ENCODE data around the gene C1RL. TPM values are rescaled to one million over a fixed set of nuclear protein-coding genes. Genes with fewer than 3 reads are reported as not detected.

The C1RL gene
- total RNA-seq, 2 donors from 2014 or later = 14.0 to 30.6 TPM

DNA sequence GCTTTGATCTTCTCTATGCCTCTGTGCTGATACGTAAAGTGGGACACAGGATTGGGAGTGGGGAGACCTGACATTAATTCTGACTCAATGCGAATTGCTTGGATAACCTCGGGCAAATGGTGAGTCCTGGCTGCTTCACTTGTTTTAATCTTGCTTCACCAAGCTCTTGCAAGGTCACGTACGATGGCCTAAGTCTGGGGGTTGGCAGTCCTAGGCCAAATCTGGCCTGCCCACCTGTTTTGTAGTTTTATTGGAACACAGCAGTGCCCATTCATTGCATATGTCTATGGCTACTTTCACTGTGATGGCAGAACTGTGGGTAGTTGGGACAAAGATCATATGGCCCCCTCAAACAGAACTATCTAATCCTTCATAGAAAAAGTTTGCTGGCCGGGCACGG is 34.5 kb upstream of the C1RL start:
- no peak overlapping the region for H3K27ac Mint-ChIP-seq
- H3K9me3 Mint-ChIP-seq = no peaks in the 10 kb centered on the region
- no peaks in the 10 kb centered on the region for H3K27me3 Mint-ChIP-seq
- peaks cover 5% of the 10 kb centered on the region for H3K4me1 Mint-ChIP-seq
- no peak overlapping the region for H3K4me3 Mint-ChIP-seq
- H3K36me3 Mint-ChIP-seq (ENCODE audit: low read depth) = peaks cover 82% of the 10 kb centered on the region
- no peak for ATAC-seq (replicated peaks)

DNA sequence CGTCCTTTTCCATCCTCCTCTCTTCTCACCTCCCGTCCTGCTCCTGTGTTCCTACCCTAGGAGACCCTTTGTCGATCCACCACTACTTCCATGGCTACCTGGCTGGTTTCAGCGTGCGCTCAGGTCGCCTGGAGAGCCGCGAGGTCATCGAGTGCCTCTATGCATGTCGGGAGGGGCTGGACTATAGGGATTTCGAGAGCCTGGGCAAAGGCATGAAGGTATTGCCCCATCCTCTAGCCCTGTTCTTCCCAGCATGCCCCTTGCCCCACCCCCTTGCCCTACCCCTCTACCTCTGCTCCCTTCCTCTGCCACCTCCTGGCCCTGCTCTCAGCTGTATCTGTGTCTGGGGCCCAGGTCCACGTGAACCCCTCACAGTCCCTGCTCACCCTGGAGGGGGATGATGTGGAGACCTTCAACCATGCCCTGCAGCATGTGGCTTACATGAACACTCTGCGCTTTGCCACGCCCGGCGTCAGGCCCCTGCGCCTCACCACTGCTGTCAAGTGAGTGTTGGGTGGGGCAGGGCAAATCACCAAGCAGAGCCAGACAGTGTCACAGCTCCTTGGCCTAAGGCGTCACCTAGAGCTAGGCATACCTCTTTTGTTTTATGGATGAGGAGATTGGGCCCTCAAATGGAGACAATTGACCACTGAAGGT is 33.9 kb upstream of the C1RL start:
- ATAC-seq (replicated peaks) = no peak
- peak overlapping the region; percentile 61 for H3K27ac Mint-ChIP-seq
- H3K27me3 Mint-ChIP-seq = no peaks in the 10 kb centered on the region
- H3K4me1 Mint-ChIP-seq = peaks cover 5% of the 10 kb centered on the region
- H3K9me3 Mint-ChIP-seq = no peaks in the 10 kb centered on the region
- H3K36me3 Mint-ChIP-seq (ENCODE audit: low read depth) = peaks cover 82% of the 10 kb centered on the region
- no peak overlapping the region for H3K4me3 Mint-ChIP-seq

DNA sequence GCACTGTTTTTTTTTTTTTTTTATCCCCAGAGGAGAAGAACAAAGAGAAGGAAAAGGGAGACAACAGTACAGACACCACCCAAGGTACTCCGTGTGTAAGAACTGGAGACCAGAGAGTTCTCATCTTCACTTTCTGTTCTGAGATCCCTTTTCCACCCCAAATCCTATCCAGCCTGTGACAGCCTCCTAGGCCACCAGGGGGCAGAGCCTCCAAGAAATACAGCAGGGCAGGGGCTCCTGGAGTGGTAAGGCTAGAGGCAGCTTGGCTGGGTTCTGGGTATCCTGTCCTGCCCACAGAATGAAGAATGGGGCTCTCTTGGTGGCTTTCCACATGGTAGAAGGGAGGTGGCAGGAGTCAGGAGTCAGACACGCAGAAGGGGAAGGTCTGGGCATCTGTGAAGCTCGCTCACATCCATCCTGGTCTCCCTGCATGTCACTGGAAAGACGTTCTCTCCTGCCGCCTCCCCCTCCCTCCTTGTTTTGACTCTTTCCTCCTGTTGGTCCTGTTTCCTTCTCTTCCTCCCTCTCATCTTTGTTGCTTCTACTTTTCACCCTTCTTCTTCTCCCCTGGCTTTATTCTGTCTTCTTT is 33.1 kb upstream of the C1RL start:
- Mint-ChIP-seq H3K9me3 (no peaks in the 10 kb centered on the region), H3K36me3 (ENCODE audit: low read depth) (peaks cover 83% of the 10 kb centered on the region)
- peak; percentile 78 for ATAC-seq (replicated peaks)

DNA sequence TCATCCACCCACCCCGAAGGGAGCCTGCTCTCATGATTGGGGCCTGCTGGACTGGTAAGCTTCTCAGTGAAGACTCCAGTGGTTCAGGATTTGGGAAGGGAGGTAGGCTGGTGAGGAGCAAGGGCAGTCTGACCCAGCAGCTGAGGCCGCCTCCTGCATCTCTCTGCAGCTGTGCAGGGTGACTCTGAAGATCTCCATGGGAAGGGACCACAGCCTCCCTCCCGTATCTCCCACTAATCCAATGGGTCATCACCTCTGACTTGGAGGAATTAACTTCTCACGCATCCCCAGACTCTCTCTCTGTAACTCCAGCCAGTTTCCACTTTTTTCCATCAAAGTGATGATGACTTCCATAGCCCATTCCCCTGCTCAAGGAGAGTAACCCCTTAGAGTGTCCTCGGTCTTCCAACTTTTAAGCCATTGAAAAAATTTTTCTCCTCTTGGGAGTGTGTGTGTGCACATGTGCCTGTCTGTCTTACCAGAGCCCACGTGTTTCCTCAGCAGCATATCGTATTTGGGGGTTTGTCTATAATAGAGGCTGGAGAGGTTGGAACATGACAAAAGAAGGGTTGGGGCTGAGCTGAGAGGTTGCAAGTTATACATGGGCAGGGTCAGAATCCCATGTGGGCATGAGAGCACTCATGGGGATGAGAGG is 32.5 kb upstream of the C1RL start:
- Mint-ChIP-seq H3K27ac (peak overlapping the region; percentile 61), H3K4me1 (peaks cover 5% of the 10 kb centered on the region), H3K4me3 (no peak overlapping the region)

More for the DNA sequence above, 33.1 kb upstream of the C1RL start:
- Mint-ChIP-seq H3K4me1 (peaks cover 5% of the 10 kb centered on the region), H3K27ac (peak overlapping the region; percentile 61), H3K27me3 (no peaks in the 10 kb centered on the region), H3K4me3 (no peak overlapping the region)

DNA sequence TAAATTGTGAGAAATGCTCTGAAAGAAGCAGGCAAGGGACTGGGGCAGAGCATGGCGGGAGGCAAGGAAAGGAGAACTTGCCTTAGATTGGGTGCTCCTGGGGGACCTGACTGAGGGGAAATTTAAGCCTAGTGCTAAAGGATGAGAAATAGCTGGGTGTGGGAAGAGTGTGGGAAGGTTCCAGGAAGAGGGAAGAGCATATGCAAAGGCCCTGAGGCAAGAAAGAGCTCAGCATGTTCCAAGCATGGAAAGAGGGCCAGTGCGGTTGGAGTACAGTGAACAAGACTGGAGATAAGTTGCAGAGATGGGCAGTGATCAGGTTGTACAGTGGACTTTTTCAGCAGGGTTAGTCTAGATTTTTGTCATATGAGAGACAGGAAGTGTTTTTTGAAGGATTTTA is 30.2 kb upstream of the C1RL start:
- Mint-ChIP-seq H3K4me1 (peaks cover 5% of the 10 kb centered on the region), H3K27ac (no peak overlapping the region), H3K9me3 (no peaks in the 10 kb centered on the region), H3K4me3 (no peak overlapping the region), H3K27me3 (no peaks in the 10 kb centered on the region), H3K36me3 (ENCODE audit: low read depth) (peaks cover 82% of the 10 kb centered on the region)
- no peak for ATAC-seq (replicated peaks)

More for the DNA sequence above, 32.5 kb upstream of the C1RL start:
- Mint-ChIP-seq H3K27me3 (no peaks in the 10 kb centered on the region), H3K9me3 (no peaks in the 10 kb centered on the region), H3K36me3 (ENCODE audit: low read depth) (peaks cover 82% of the 10 kb centered on the region)
- no peak for ATAC-seq (replicated peaks)

DNA sequence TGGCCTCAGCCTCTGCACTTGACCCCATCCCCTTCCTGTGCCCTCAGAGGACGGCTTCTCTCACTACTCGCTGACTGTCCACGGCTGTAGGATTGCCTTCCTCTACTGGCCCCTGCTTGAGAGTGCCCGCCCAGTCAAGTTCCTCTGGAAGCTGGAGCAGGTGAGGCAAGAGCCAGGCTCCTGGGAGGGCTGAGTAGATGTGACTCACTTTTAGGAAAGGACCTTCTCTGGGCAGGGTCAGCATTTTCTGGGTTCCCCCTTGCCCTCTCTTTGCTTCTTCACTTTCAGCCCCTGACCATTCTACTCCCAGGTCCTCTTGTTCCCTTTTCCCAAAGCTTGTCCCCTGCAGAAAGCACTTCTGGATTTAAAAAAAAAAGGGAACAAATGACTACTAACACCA is 28.9 kb upstream of the C1RL start:
- Mint-ChIP-seq H3K27me3 (no peaks in the 10 kb centered on the region), H3K36me3 (ENCODE audit: low read depth) (peaks cover 82% of the 10 kb centered on the region), H3K4me1 (peaks cover 5% of the 10 kb centered on the region), H3K4me3 (no peak overlapping the region), H3K9me3 (no peaks in the 10 kb centered on the region), H3K27ac (no peak overlapping the region)
- no peak for ATAC-seq (replicated peaks)

DNA sequence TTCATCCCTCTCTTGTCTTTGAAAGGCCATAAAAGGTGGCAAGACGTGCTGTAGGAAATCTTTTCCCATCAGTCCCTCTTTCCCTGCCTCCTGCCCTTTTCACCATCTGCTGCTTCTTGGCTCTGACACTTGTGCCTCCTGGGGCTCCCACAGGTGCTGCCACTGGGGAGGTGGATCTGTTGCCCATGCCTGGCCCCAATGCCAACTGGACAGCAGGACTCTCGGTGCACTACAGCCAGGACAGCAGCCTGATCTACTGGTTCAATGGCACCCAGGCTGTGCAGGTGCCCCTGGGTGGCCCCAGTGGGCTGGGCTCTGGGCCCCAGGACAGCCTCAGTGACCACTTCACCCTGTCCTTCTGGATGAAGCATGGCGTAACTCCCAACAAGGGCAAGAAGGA is 27.7 kb upstream of the C1RL start:
- H3K36me3 Mint-ChIP-seq (ENCODE audit: low read depth) = peaks cover 70% of the 10 kb centered on the region
- H3K27ac Mint-ChIP-seq = no peak overlapping the region
- no peak overlapping the region for H3K4me3 Mint-ChIP-seq
- H3K4me1 Mint-ChIP-seq = peaks cover 9% of the 10 kb centered on the region
- no peak for ATAC-seq (replicated peaks)
- H3K9me3 Mint-ChIP-seq = no peaks in the 10 kb centered on the region
- no peaks in the 10 kb centered on the region for H3K27me3 Mint-ChIP-seq

DNA sequence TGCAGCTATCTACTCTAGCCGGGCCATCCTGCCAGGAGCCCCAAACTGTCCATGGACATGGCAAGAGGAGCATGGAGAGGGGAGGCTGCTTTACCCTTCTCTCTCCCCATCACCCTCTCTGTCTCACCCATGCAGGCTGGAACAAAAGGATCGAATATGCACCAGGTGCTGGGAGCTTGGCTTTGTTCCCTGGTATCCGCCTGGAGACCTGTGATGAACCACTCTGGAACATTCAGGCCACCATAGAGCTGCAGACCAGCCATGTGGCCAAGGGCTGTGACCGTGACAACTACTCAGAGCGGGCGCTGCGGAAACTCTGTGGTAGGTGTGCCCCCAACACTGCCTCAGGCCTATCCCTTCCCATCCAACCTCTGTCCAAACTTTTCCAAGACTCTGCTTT is 27.1 kb upstream of the C1RL start:
- Mint-ChIP-seq H3K4me1 (peaks cover 15% of the 10 kb centered on the region), H3K36me3 (ENCODE audit: low read depth) (peaks cover 64% of the 10 kb centered on the region), H3K9me3 (no peaks in the 10 kb centered on the region), H3K27ac (no peak overlapping the region), H3K4me3 (no peak overlapping the region), H3K27me3 (no peaks in the 10 kb centered on the region)
- no peak for ATAC-seq (replicated peaks)

DNA sequence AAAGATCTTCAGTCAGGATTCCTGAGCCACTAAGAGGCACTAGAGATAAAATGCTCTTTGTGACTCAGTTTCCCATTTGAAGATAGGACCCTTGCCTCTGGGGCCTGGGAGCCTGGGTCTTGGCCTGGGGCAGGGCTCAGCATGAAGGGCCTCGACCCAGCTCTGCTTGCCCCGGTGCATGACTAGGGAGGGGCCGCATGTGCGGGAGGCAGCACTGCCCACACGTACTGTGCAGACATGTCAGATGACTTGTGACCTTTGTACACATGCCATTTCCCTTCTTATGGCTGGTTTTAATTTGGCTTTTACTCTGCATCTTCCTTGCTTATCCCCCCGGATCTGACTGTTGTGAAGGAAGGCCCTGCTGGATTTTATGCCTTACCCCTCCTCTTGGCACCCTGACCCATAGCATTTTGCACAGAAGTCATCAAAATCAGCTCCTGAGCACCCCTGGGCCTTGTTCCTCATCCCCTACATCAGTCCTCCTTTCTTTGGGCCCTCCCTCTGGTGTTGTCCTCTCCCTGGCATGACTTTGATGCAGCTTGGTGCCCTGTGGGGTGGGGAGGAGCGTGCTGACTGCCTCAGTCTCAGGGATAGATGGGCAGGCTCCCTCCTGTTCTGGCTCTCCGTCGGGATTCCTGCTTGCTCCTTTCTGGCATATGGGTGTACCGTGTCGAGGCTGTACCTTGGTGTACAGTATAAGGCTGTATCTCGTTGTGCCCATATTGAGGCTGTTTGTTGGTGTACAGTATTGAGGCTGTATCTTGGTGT is 25.6 kb upstream of the C1RL start:
- Mint-ChIP-seq H3K36me3 (ENCODE audit: low read depth) (peaks cover 56% of the 10 kb centered on the region), H3K4me3 (no peak overlapping the region), H3K9me3 (no peaks in the 10 kb centered on the region), H3K27ac (no peak overlapping the region), H3K4me1 (peaks cover 17% of the 10 kb centered on the region), H3K27me3 (no peaks in the 10 kb centered on the region)
- no peak for ATAC-seq (replicated peaks)

DNA sequence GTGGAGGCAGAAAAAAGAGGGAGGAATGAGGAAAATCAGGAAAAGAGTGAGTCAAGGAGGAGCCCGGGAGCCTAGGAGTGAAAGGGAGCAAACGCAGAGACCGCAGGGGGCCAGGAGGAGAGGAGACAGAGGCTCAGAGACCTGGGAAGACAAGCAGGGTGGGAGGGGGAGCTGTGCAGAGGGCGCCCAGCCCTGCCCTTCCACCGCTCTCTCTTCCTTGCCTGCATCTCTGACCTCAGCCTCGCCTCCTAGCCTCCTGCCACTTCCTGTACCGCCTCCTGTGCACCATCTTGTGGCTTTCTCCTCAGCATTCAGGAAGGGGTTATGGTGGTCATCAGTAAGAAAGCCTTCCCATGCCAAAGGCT is 22.5 kb upstream of the C1RL start:
- peaks cover 30% of the 10 kb centered on the region for H3K36me3 Mint-ChIP-seq (ENCODE audit: low read depth)
- H3K4me3 Mint-ChIP-seq = peak overlapping the region; percentile 97
- H3K27ac Mint-ChIP-seq = peak overlapping the region; percentile 90
- H3K4me1 Mint-ChIP-seq = peaks cover 25% of the 10 kb centered on the region
- H3K9me3 Mint-ChIP-seq = no peaks in the 10 kb centered on the region
- no peaks in the 10 kb centered on the region for H3K27me3 Mint-ChIP-seq
- ATAC-seq (replicated peaks) = peak; percentile 27

DNA sequence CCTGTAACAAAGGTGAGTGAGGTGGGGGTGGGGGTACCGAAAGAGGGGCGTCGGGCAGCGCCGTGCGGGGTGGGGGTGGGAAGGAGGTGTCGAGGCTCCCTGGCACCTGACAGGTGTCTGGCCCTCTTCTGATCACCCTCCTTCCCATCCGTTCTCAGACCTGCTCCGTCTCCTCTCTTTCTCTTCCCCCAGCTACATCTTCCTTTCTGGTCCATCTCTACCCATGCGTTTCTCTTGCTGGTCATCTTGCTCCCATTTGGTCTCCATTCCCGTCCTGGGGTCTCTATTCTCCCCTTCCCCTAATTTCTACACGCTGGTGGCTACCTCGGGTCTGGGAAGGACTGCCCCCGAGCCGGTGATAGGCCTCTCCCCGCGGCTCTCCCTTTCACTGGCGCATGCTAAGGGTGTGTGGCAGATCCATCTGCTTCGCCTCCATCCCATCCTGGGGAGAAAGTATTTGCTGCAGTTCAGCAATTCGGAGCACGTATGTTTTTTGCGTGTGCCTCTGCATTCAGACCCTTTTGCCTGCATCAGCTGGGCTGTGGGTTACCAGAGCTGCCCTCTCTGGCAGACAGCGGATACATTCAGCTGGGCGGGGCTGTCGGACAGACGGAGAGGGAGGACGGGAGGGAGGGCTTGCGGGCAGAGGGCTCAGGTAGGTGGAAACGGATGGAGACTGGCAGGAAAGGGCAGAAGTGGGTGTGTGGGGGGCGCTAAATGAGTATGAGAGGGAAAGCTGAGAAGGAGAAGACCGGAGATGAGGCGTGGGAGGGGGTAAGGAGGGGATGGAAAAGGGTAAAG is 21.9 kb upstream of the C1RL start:
- Mint-ChIP-seq H3K9me3 (no peaks in the 10 kb centered on the region), H3K4me3 (peak overlapping the region; percentile 97), H3K36me3 (ENCODE audit: low read depth) (peaks cover 24% of the 10 kb centered on the region), H3K27me3 (no peaks in the 10 kb centered on the region), H3K4me1 (peaks cover 25% of the 10 kb centered on the region), H3K27ac (peak overlapping the region; percentile 90)
- peak; percentile 61 for ATAC-seq (replicated peaks)

DNA sequence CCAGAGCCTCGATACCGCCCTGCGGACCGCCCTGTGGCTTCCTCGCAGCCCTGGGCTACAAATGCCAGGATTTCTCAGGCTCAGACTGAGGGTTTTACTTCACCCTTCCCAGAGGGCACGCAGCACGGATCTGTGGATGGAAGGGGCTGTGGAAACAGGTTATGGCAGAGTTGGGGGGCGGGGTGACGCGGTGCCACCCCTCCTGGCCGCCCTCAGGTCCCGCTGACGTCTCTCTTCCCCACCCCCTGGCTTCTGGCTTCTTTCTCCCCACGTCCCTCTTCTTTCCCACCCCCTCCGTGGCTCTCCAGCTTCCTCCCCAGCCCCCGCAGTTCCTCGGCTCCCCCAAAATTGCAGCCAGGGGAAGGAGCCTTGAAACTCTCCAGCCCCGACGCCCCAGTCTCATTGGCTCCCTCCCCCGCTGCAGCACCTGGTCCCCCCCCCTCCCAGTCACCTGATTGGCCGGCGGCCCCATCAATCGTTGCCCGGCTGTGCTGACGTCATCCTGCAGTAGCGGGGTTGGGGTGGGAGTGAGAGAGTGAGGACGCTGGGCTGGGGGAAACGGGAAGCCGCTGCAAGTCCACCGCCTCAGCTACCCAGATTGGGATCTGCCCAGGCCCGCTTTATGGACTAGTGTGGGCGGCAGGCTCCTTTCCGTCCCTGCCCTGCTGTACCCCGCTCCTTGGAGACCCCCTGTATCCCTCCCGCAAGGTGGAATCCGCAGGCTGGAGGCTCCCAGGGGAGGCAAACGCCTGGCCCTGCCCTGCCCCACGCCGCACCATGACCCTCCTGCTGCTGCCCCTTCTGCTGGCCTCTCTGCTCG is 21.1 kb upstream of the C1RL start, which contains the start of gene CLSTN3:
Gene CLSTN3 (plus strand): TSS at position 500 of the 820 bp plus-strand sequence. CDS start 278 bp downstream, at position 778.
- H3K27me3 Mint-ChIP-seq = no peaks in the 10 kb centered on the region
- H3K4me3 Mint-ChIP-seq = peak within 1 kb of the TSS; percentile 97
- H3K4me1 Mint-ChIP-seq = peaks cover 29% of the 10 kb centered on the region
- H3K27ac Mint-ChIP-seq = peak within 1 kb of the TSS; percentile 90
- no peaks in the 10 kb centered on the region for H3K9me3 Mint-ChIP-seq
- peak; percentile 88 for ATAC-seq (replicated peaks)
- H3K36me3 Mint-ChIP-seq (ENCODE audit: low read depth) = peaks cover 16% of the 10 kb centered on the region

DNA sequence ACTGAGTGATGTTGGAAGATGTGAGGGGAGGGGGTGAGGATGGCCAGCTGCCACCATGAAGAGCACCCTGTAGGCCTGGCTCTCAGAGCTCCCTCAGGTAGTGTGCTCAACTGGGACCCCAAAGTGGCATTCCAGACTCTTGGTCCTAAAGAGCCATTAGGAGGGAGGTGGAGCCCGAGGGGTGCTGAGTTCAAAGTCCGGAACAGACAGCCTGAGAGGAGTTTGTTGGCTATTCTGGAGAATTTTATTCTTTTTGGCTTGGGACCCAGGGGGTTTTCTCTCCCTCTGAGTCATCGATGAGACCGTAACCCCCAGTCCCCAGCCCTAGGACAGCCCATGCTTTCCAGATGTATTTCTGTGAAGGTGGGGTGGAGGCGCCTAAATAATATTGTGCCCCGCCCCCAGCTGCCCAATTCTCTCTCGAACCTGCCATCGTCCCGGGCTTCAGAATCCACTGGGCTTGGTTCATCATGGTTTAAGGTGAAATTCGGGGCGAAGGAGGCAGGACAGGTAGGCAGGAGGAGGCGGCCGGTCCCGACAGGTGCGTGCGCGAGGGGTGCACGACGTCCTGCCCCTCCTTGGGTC is 20.4 kb upstream of the C1RL start:
- Mint-ChIP-seq H3K4me3 (peak overlapping the region; percentile 97), H3K9me3 (no peaks in the 10 kb centered on the region), H3K4me1 (peaks cover 29% of the 10 kb centered on the region), H3K27me3 (no peaks in the 10 kb centered on the region), H3K36me3 (ENCODE audit: low read depth) (peaks cover 14% of the 10 kb centered on the region), H3K27ac (peak overlapping the region; percentile 90)
- no peak for ATAC-seq (replicated peaks)
